HCT116 (cell line): ENCODE data around the gene KCNQ1OT1. TPM values are rescaled to one million over a fixed set of nuclear protein-coding genes. Genes with fewer than 3 reads are reported as not detected.

Source experiments
- ATAC-seq: fragments of 200-7000 bp; cut with Tn5 transposase; 2 replicates; pipeline ENCODE4 v1.9.1; 2020; ENCODE audit warnings: mild to moderate bottlenecking, moderate library complexity
- BruUV-seq: library from RNA; stranded (reverse); fragments of 400-500 nt; replicated peaks from 2 replicates; lab custom pipeline; 2021; lab: Mats Ljungman, UMichigan
- CTCF ChIA-PET: fragments of 300-600 bp; sonication (Branson Sonifier 250); formaldehyde crosslinking; loops from one replicate; lab custom pipeline; 2021; ENCODE audit warnings: antibody characterized with exemption; lab: Charles Lee
- POLR2A ChIA-PET: fragments of 300-600, 350-600 bp; sonication (Branson Sonifier 250); formaldehyde crosslinking; loops from one replicate; lab custom pipeline; 2021; ENCODE audit warnings: antibody characterized with exemption; lab: Charles Lee
- RAD21 ChIA-PET, 2 experiments: fragments of 300-600 bp; sonication (Branson Sonifier 250); formaldehyde crosslinking; loops; one replicate each; lab custom pipeline; 2023; ENCODE audit warnings: low total read pairs in 2 of 2; ENCODE audit not compliant: uncharacterized antibody in 2 of 2, unreplicated experiment in 2 of 2, low non-redundant PET in 1 of 2; lab: Charles Lee
- DNase-seq: peaks from one replicate; pipeline ENCODE4 v3.0.0-alpha.2; 2010; ENCODE audit warnings: low read depth, low spot score
- H2AFZ ChIP-seq: fragments of 200-600 bp; shearing (Covaris generic), sonication (generic); 2 replicates; pipeline ENCODE4 v1.6.1; 2017; ENCODE audit warnings: low read depth, mixed run types, mixed read lengths, antibody characterized with exemption, low read length; ENCODE audit not compliant: poor library complexity, severe bottlenecking
- H3K27ac ChIP-seq: 2 replicates; pipeline ENCODE4 v1.5.1; 2012; ENCODE audit warnings: low read depth, low read length
- H3K27me3 ChIP-seq: fragments of 200-600 bp; sonication (generic); 2 replicates; pipeline ENCODE4 v1.6.1; 2016; ENCODE audit warnings: mixed run types, low read length, mixed read lengths; ENCODE audit not compliant: insufficient read depth
- H3K36me3 ChIP-seq, 2 experiments: fragments of 200-500 bp in 1 of 2; fragments of 200-600 bp in 1 of 2; sonication (Bioruptor generic) in 1 of 2; sonication (generic) in 1 of 2; 2 replicates each; pipeline versions ENCODE4 v1.5.1 to v1.6.1; 2014 to 2016; ENCODE audit warnings: low read length in 2 of 2, inconsistent platforms in 1 of 2, mixed read lengths in 1 of 2, mixed run types in 1 of 2; ENCODE audit not compliant: insufficient read depth in 2 of 2, control insufficient read depth in 1 of 2
- H3K4me1 ChIP-seq, 2 experiments: fragments of 200-600 bp in 1 of 2; sonication (generic) in 1 of 2; 2 replicates each; pipeline versions ENCODE4 v1.5.1 to v1.6.1; 2012 to 2017; ENCODE audit warnings: low read length in 2 of 2, inconsistent platforms in 1 of 2, mild to moderate bottlenecking in 1 of 2, mixed read lengths in 1 of 2, mixed run types in 1 of 2, moderate library complexity in 1 of 2; ENCODE audit not compliant: insufficient read depth in 2 of 2, control insufficient read depth in 1 of 2
- H3K4me2 ChIP-seq: fragments of 200-600 bp; sonication (generic); 2 replicates; pipeline ENCODE4 v1.6.1; 2017; ENCODE audit warnings: mixed run types, low read length, mixed read lengths
- H3K4me3 ChIP-seq, 2 experiments: fragments of 200-600 bp in 1 of 2; sonication (generic) in 1 of 2; replicated peaks in 1 of 2; 2 replicates each; pipeline ENCODE4 v1.5.1; 2011 to 2016; ENCODE audit warnings: low read length in 2 of 2, control low read depth in 1 of 2, low read depth in 1 of 2, mild to moderate bottlenecking in 1 of 2, mixed read lengths in 1 of 2, mixed run types in 1 of 2
- H3K79me2 ChIP-seq: fragments of 200-600 bp; sonication (generic); 2 replicates; pipeline ENCODE4 v1.6.1; 2017; ENCODE audit warnings: mild to moderate bottlenecking, mixed run types, low read length, moderate library complexity, mixed read lengths; ENCODE audit not compliant: insufficient read depth
- H3K9ac ChIP-seq: fragments of 200-600 bp; sonication (generic); 2 replicates; pipeline ENCODE4 v1.6.1; 2016; ENCODE audit warnings: low read length, mixed read lengths
- H3K9me2 ChIP-seq: fragments of 200-600 bp; sonication (generic), shearing (Covaris generic); 2 replicates; pipeline ENCODE4 v1.6.1; 2017; ENCODE audit warnings: mixed run types, mild to moderate bottlenecking, moderate library complexity; ENCODE audit not compliant: insufficient read depth
- H3K9me3 ChIP-seq, 2 experiments: fragments of 200-500 bp in 1 of 2; fragments of 200-600 bp in 1 of 2; sonication (Bioruptor generic) in 1 of 2; sonication (generic) in 1 of 2; 2 replicates each; pipeline ENCODE4 v1.6.1; 2014 to 2017; ENCODE audit warnings: low read length in 2 of 2, mixed read lengths in 2 of 2, inconsistent platforms in 1 of 2, low read depth in 1 of 2, mild to moderate bottlenecking in 1 of 2, mixed run types in 1 of 2, moderate library complexity in 1 of 2; ENCODE audit not compliant: control insufficient read depth in 1 of 2, insufficient read depth in 1 of 2
- H4K20me1 ChIP-seq: fragments of 200-600 bp; sonication (generic), shearing (Covaris generic); 2 replicates; pipeline ENCODE4 v1.6.1; 2017; ENCODE audit warnings: mixed run types, mild to moderate bottlenecking, moderate library complexity; ENCODE audit not compliant: insufficient read depth
- CBX3 ChIP-seq: IDR thresholded peaks from 2 replicates; pipeline ENCODE4 v1.6.1; 2012; ENCODE audit warnings: low read depth
- CEBPB ChIP-seq: IDR thresholded peaks from 2 replicates; pipeline ENCODE4 v1.6.1; 2012; ENCODE audit warnings: low read depth
- CTCF ChIP-seq, 3 experiments: fragments of 200-600 bp in 1 of 3; sonication (generic) in 1 of 3; IDR thresholded peaks in 2 of 3; conservative IDR thresholded peaks in 1 of 3; 2 replicates each; pipeline ENCODE4 v1.5.1; 2012 to 2017; ENCODE audit warnings: low read depth in 2 of 3, low read length in 2 of 3, antibody characterized with exemption in 1 of 3, borderline replicate concordance in 1 of 3, control low read depth in 1 of 3, mild to moderate bottlenecking in 1 of 3, mixed read lengths in 1 of 3, mixed run types in 1 of 3, moderate library complexity in 1 of 3; ENCODE audit not compliant: insufficient read depth in 1 of 3
- EGR1 ChIP-seq: IDR thresholded peaks from 2 replicates; pipeline ENCODE4 v1.6.1; 2012; ENCODE audit warnings: low read depth
- EZH2 ChIP-seq: fragments of 200-600 bp; sonication (generic); IDR thresholded peaks from 2 replicates; pipeline ENCODE4 v1.6.1; 2017; ENCODE audit warnings: antibody characterized with exemption, mixed run types
- EZH2phosphoT487 ChIP-seq: fragments of 200-600 bp; IDR thresholded peaks from 2 replicates; pipeline ENCODE4 v1.6.1; 2018; ENCODE audit warnings: antibody characterized with exemption, borderline replicate concordance
- FOSL1 ChIP-seq: IDR thresholded peaks from 2 replicates; pipeline ENCODE4 v1.6.1; 2012; ENCODE audit warnings: low read depth
- RAD21 ChIP-seq: IDR thresholded peaks from 2 replicates; pipeline ENCODE4 v1.6.1; 2012; ENCODE audit warnings: low read depth, mild to moderate bottlenecking
- SIN3A ChIP-seq: IDR thresholded peaks from 2 replicates; pipeline ENCODE4 v1.6.1; 2012; ENCODE audit warnings: low read depth
- SP1 ChIP-seq: IDR thresholded peaks from 2 replicates; pipeline ENCODE4 v1.6.1; 2012; ENCODE audit warnings: low read depth
- TCF7L2 ChIP-seq: IDR thresholded peaks from 2 replicates; pipeline ENCODE4 v1.7.0; 2011; ENCODE audit warnings: borderline replicate concordance, inconsistent platforms; ENCODE audit not compliant: insufficient read depth, insufficient read length; ENCODE audit errors: extremely low read depth
- ZBTB33 ChIP-seq: IDR thresholded peaks from 2 replicates; pipeline ENCODE4 v1.6.1; 2011; ENCODE audit warnings: mild to moderate bottlenecking, low read length, moderate library complexity; ENCODE audit not compliant: insufficient replicate concordance; ENCODE audit errors: extremely low read depth
- ZFX ChIP-seq: fragments of 450-650 bp; IDR thresholded peaks from 2 replicates; pipeline ENCODE4 v1.6.1; 2017
- intact Hi-C: fragments of 100-400 bp; cut with micrococcal nuclease; formaldehyde crosslinking; loops from 2 replicates; pipeline ENCODE4 v1.10.0; 2022
- total RNA-seq: library from RNA; stranded (reverse); gene quantifications from one replicate; pipeline ENCODE4 v1.2.1, GENCODE V29; 2021; ENCODE audit not compliant: unreplicated experiment

Gene KCNQ1OT1
- total RNA-seq, 1 experiment from 2014 or later, result 1.1 TPM

DNA sequence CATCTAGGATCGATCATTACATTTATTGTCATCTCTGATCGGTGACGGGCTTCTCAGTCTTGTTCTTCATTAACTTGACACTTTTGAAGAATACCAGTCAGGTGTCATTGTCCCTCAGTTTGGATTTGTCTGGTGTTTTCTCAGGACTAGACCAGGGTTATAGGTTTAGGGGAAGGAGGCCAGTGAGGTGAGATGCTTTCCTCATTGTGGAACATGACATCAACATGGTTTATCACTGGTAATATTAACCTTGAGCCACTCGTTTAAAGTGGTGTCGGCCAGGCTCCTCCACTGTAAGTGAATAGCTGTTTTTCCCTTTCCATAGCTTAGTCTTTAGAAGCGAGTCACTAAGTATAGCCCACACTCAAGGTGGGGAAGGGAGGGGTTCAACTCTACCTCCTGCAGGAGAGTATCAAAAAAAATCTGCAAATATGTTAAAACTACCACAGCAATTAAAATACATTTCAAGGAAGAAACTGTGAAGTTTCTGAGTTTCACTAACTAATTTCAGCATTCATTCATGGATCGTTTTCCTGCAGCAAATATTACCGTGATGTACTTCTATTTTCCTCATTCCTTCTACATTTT is 42.0 kb downstream of the KCNQ1OT1 start:
- H3K27me3 ChIP-seq, result no peaks in the 10 kb centered on the region
- ChIA-PET POLR2A (no interaction called here), CTCF (interaction anchor here (1.4 kb wide), 1 partner anchor 234 kb away, joined by 3 read pairs; no protein-coding TSS in a partner anchor), RAD21 (no interaction called here)
- no peaks in the 10 kb centered on the region for H4K20me1 ChIP-seq
- H3K4me2 ChIP-seq, result no peak overlapping the region
- ATAC-seq, result no peak
- no TSS peak for BruUV-seq
- H3K9ac ChIP-seq, result no peak overlapping the region
- H3K9me2 ChIP-seq, result no peaks in the 10 kb centered on the region
- no peak for DNase-seq
- H3K9me3 ChIP-seq, result peaks cover 4% of the 10 kb centered on the region in 2 experiments; a peak in 2 of 4 replicates
- no peaks in the 10 kb centered on the region for H3K36me3 ChIP-seq
- no peak overlapping the region for H3K27ac ChIP-seq
- H3K4me1 ChIP-seq, result no peaks in the 10 kb centered on the region
- intact Hi-C loops, result no loop called here
- TF ChIP-seq FOSL1, result no peak
- no peak for TF ChIP-seq CBX3
- no peak for TF ChIP-seq EGR1
- TF ChIP-seq ZFX, result no peak
- TF ChIP-seq EZH2phosphoT487, result no peak
- no peak for TF ChIP-seq SP1
- no peak for TF ChIP-seq SIN3A
- no peak for TF ChIP-seq TCF7L2
- no peak for TF ChIP-seq CEBPB
- no peak for TF ChIP-seq RAD21
- TF ChIP-seq EZH2, result no peak
- no peak for TF ChIP-seq ZBTB33
- TF ChIP-seq CTCF (IDR thresholded peaks at IDR 0.05 in 2 of 3, conservative IDR thresholded peaks at IDR 0.05 in 1 of 3; ENCODE audit: borderline replicate concordance in 1 of 3, insufficient read depth in 1 of 3, low read depth in 2 of 3, low read length in 2 of 3), result no peak
- no peaks in the 10 kb centered on the region for H3K79me2 ChIP-seq
- no peak overlapping the region for H2AFZ ChIP-seq
- H3K4me3 ChIP-seq, result no peak overlapping the region
